IMR-90 (cell line): ENCODE measurements around the gene CSNK2B. TPM values are rescaled to one million over a fixed set of nuclear protein-coding genes. Genes with fewer than 3 reads are reported as not detected.

ENCODE experiments used
- ATAC-seq: fragments of 200-7000 bp; cut with Tn5 transposase; 2 replicates; pipeline ENCODE4 v1.9.1; 2020; ENCODE audit warnings: low read depth, mild to moderate bottlenecking, moderate library complexity
- BruUV-seq: library from RNA; stranded (reverse); fragments of 400-500 nt; replicated peaks from 2 replicates; lab custom pipeline; 2021; lab: Mats Ljungman, UMichigan
- CTCF ChIA-PET: fragments of 300-600 bp; formaldehyde crosslinking; extraction: SDS; loops from one replicate; lab custom pipeline; 2021; ENCODE audit warnings: antibody characterized with exemption; lab: Yijun Ruan, JAX
- POLR2A ChIA-PET: fragments of 300-600 bp; sonication (Branson Sonifier 250); formaldehyde crosslinking; loops from one replicate; lab custom pipeline; 2022; ENCODE audit warnings: antibody characterized with exemption; ENCODE audit not compliant: unreplicated experiment; lab: Charles Lee
- DNase-seq: peaks from one replicate; pipeline ENCODE4 v3.0.0; 2013
- H2AFZ ChIP-seq: replicated peaks from 2 replicates; pipeline ENCODE3; 2013; ENCODE audit warnings: low read length, mild to moderate bottlenecking; ENCODE audit not compliant: poor library complexity
- H2AK5ac ChIP-seq: 2 replicates; pipeline ENCODE4 v1.6.1; 2013; ENCODE audit warnings: low read depth, low read length, inconsistent platforms
- H2AK9ac ChIP-seq: replicated peaks from 2 replicates; pipeline ENCODE3; 2013; ENCODE audit warnings: mild to moderate bottlenecking, low read depth, low read length, moderate library complexity; ENCODE audit not compliant: poor library complexity
- H2BK120ac ChIP-seq: 2 replicates; pipeline ENCODE4 v1.6.1; 2013; ENCODE audit warnings: low read depth, low read length, inconsistent platforms
- H2BK15ac ChIP-seq: 3 replicates; pipeline ENCODE4 v1.6.1; 2013; ENCODE audit warnings: low read depth, low read length, inconsistent platforms
- H2BK20ac ChIP-seq: 2 replicates; pipeline ENCODE4 v1.6.1; 2013; ENCODE audit warnings: low read depth, mild to moderate bottlenecking, inconsistent platforms, low read length, moderate library complexity
- H2BK5ac ChIP-seq: 2 replicates; pipeline ENCODE4 v1.6.1; 2013; ENCODE audit warnings: mild to moderate bottlenecking, low read depth, low read length, inconsistent platforms; ENCODE audit not compliant: poor library complexity, severe bottlenecking
- H3K14ac ChIP-seq: replicated peaks from 2 replicates; pipeline ENCODE4 v1.6.1; 2013; ENCODE audit warnings: low read depth, low read length, inconsistent platforms
- H3K18ac ChIP-seq: 2 replicates; pipeline ENCODE4 v1.6.1; 2013; ENCODE audit warnings: low read depth, low read length, control low read depth
- H3K23ac ChIP-seq: 2 replicates; pipeline ENCODE4 v1.6.1; 2013; ENCODE audit warnings: low read depth, low read length, inconsistent platforms
- H3K27ac ChIP-seq: 2 replicates; pipeline ENCODE4 v1.5.1; 2013; ENCODE audit warnings: mild to moderate bottlenecking, control low read depth, low read length; ENCODE audit not compliant: insufficient read depth
- H3K27me3 ChIP-seq: 2 replicates; pipeline ENCODE4 v1.6.1; 2013; ENCODE audit warnings: low read length; ENCODE audit not compliant: control insufficient read depth, insufficient read depth
- H3K36me3 ChIP-seq: 2 replicates; pipeline ENCODE4 v1.6.1; 2013; ENCODE audit warnings: low read length, mixed read lengths; ENCODE audit not compliant: control insufficient read depth, insufficient read depth
- H3K4ac ChIP-seq: 2 replicates; pipeline ENCODE4 v1.6.1; 2013; ENCODE audit warnings: low read depth, low read length, inconsistent platforms
- H3K4me1 ChIP-seq: 2 replicates; pipeline ENCODE4 v1.6.1; 2013; ENCODE audit warnings: low read length, mixed read lengths; ENCODE audit not compliant: control insufficient read depth, insufficient read depth
- H3K4me2 ChIP-seq: 2 replicates; pipeline ENCODE4 v1.6.1; 2013; ENCODE audit warnings: low read depth, mild to moderate bottlenecking, control low read depth, low read length, moderate library complexity
- H3K4me3 ChIP-seq: 2 replicates; pipeline ENCODE4 v1.5.1; 2013; ENCODE audit warnings: low read depth, mild to moderate bottlenecking, control low read depth, low read length, moderate library complexity; ENCODE audit not compliant: insufficient read depth
- H3K56ac ChIP-seq: 2 replicates; pipeline ENCODE4 v1.6.1; 2013; ENCODE audit warnings: low read length, inconsistent platforms; ENCODE audit not compliant: insufficient read depth; ENCODE audit errors: extremely low read depth
- H3K79me1 ChIP-seq, 2 experiments: 2 replicates each; pipeline ENCODE4 v1.6.1; 2013; ENCODE audit warnings: low read length in 2 of 2, inconsistent platforms in 1 of 2, low read depth in 1 of 2
- H3K9ac ChIP-seq: 2 replicates; pipeline ENCODE4 v1.6.1; 2013; ENCODE audit warnings: low read depth, low read length, control low read depth
- H3K9me1 ChIP-seq: 2 replicates; pipeline ENCODE4 v1.6.1; 2013; ENCODE audit warnings: low read length, inconsistent platforms; ENCODE audit not compliant: insufficient read depth
- H3K9me3 ChIP-seq: 2 replicates; pipeline ENCODE4 v1.6.1; 2013; ENCODE audit warnings: low read length; ENCODE audit not compliant: control insufficient read depth, insufficient read depth
- H4K20me1 ChIP-seq: 2 replicates; pipeline ENCODE4 v1.6.1; 2013; ENCODE audit warnings: low read length, inconsistent platforms; ENCODE audit not compliant: insufficient read depth
- H4K5ac ChIP-seq: 2 replicates; pipeline ENCODE4 v1.6.1; 2013; ENCODE audit warnings: mild to moderate bottlenecking, low read depth, low read length, control low read depth
- H4K8ac ChIP-seq, 2 experiments: 2 replicates each; pipeline ENCODE4 v1.6.1; 2013; ENCODE audit warnings: low read depth in 2 of 2, low read length in 2 of 2, control low read depth in 1 of 2, inconsistent platforms in 1 of 2
- H4K91ac ChIP-seq: 2 replicates; pipeline ENCODE4 v1.6.1; 2013; ENCODE audit warnings: low read depth, low read length, inconsistent platforms; ENCODE audit not compliant: insufficient read depth
- CEBPB ChIP-seq: IDR thresholded peaks from 2 replicates; pipeline ENCODE4 v1.6.1; 2012; ENCODE audit warnings: low read depth, low read length, improper control_type of control experiment
- MAZ ChIP-seq: IDR thresholded peaks from 2 replicates; pipeline ENCODE4 v1.6.1; 2012; ENCODE audit warnings: low read depth, mild to moderate bottlenecking, low read length, improper control_type of control experiment, moderate library complexity, borderline replicate concordance
- NFE2L2 ChIP-seq: fragments of 150-350 bp; IDR thresholded peaks from 2 replicates; pipeline ENCODE4 v1.6.1; 2016; ENCODE audit warnings: low read depth, mild to moderate bottlenecking, low read length
- RAD21 ChIP-seq: IDR thresholded peaks from 2 replicates; pipeline ENCODE4 v1.6.1; 2012; ENCODE audit warnings: low read length, improper control_type of control experiment
- WGBS, 2 experiments: methylation state at CpG; one replicate each; pipeline versions ENCODE4 v1.1.5 to v1.1.7; 2013; ENCODE audit warnings: missing lambda C conversion rate in 2 of 2; ENCODE audit not compliant: insufficient read length in 1 of 2; ENCODE audit errors: extremely low coverage in 2 of 2; 5-methylcytosine and 5-hydroxymethylcytosine counted together
- dilution Hi-C: fragments of 300-500 bp; cut with HindIII; formaldehyde crosslinking; loops from one replicate; pipeline ENCODE4 v1.14.3; 2018; ENCODE audit warnings: low sequenced_read_pairs; ENCODE audit not compliant: unreplicated experiment
- in situ Hi-C: fragments of 300-500 bp; cut with MboI; formaldehyde crosslinking; loops from 3 replicates; pipeline ENCODE4 v1.14.3; 2019; ENCODE audit warnings: low sequenced_read_pairs, inconsistent platforms, mixed read lengths
- intact Hi-C: fragments of 100-400 bp; cut with micrococcal nuclease; formaldehyde crosslinking; loops from 2 replicates; pipeline ENCODE4 v1.10.0; 2022
- polyA plus RNA-seq, 3 experiments: library from polyadenylated mRNA; depleted of rRNA; stranded (reverse); fragments of >200 nt; gene quantifications; 2 replicates each; pipeline ENCODE4 v1.2.3, GENCODE V29; 2012; ENCODE audit warnings: low replicate concordance in 1 of 3
- total RNA-seq: library from RNA; depleted of rRNA; stranded (reverse); fragments of >200 nt; gene quantifications from 2 replicates; pipeline ENCODE4 v1.2.3, GENCODE V29; 2012

The CSNK2B gene
- total and polyA plus RNA-seq, 2 of the 4 experiments (the other 2 are of a cell fraction), result 194 to 240 TPM

GRCh38 chr6:31686483-31686882 is 20.6 kb downstream of the CSNK2B start:
- Histone ChIP-seq H3K9me3 (no peaks in the 10 kb centered on the region), H3K4me3 (no peak overlapping the region), H3K56ac (no peak overlapping the region), H3K79me1 (no peaks in the 10 kb centered on the region), H2AK9ac (no peak overlapping the region), H3K23ac (no peak overlapping the region), H3K36me3 (peaks cover 51% of the 10 kb centered on the region), H4K8ac (no peak overlapping the region), H3K18ac (no peak overlapping the region), H3K14ac (no peak overlapping the region), H4K5ac (no peak overlapping the region), H3K4me2 (no peak overlapping the region), H4K20me1 (no peaks in the 10 kb centered on the region), H2AFZ (no peak overlapping the region), H2BK120ac (no peak overlapping the region), H3K9ac (no peak overlapping the region), H3K27ac (no peak overlapping the region), H2BK5ac (no peak overlapping the region), H3K4ac (no peak overlapping the region), H3K27me3 (no peaks in the 10 kb centered on the region), H2BK20ac (no peak overlapping the region), H4K91ac (no peak overlapping the region), H3K4me1 (peaks cover 5% of the 10 kb centered on the region; the same call in 1 of the 2 replicates), H2BK15ac (no peak overlapping the region), H3K9me1 (0 out of 2 replicates have a peak, but pooled peaks cover 5% of the 10 kb centered on the region), H2AK5ac (no peak overlapping the region)
- ChIA-PET POLR2A (no interaction called here), CTCF (no interaction called here)
- DNase-seq, result no peak
- intact Hi-C loops (no loop called here), in situ Hi-C loops (loop anchor here (10.0 kb wide), 2 partner anchors 148 to 258 kb away; partner anchors contain the start of gene CFB), dilution Hi-C loops (no loop called here)
- TF ChIP-seq CEBPB (no peak), RAD21 (no peak), NFE2L2 (no peak), MAZ (no peak)
- ATAC-seq, result no peak
- BruUV-seq, result no TSS peak
- 88% methylated on average over 3 of the region's 5 CpGs; no CpG with 5 or more reads in 1 of the 2 experiments for WGBS, 2 experiments
